Cortex of kidney (tissue), 1 donor: ENCODE results near the gene KIAA1671.
"Not testable (repeated sequence)": the region's sequence is repeated elsewhere in the genome, so short reads cannot be mapped to it uniquely, and the experiment has no call there.

ENCODE experiments used
- DNase-seq: peaks from one replicate; lab custom pipeline; 2025; lab: John Stamatoyannopoulos, UW

KIAA1671 gene

DNA sequence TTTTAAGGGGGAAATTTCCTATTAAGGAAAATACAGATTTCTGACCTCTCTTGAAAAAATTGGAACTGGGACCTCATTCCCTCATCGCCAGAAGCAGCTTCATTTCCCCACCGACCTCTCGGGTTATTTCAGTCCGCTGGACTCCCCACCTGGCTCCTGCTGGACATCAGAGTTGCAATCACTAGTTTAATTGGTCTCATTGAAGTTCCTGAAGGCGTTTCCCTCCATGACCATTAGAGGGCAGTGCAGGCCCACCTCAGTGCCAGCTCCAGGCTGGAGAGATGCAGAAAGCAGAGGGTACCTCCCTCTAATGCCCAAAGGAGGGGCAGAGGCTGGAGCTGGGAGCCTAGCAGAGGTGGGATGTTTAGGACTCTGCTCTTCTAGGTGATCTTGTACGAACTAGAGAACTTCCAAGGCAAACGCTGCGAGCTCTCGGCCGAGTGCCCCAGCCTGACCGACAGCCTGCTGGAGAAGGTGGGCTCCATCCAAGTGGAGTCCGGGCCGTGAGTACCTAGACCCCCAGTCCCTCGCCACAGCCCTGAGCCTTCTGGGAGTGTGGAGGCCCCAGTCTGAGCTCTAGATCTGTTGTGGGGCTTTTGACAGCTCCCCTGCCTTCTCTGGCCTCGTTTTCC, 249.9 kb downstream of the KIAA1671 start:
- no peak for DNase-seq

- no peak for DNase-seq
Observed at GRCh38 chr22:25203082-25203481, 250.6 kb downstream of the KIAA1671 start.

- not testable (repeated sequence) for DNase-seq
Observed at GRCh38 chr22:25204547-25204946, 252.0 kb downstream of the KIAA1671 start.

DNA sequence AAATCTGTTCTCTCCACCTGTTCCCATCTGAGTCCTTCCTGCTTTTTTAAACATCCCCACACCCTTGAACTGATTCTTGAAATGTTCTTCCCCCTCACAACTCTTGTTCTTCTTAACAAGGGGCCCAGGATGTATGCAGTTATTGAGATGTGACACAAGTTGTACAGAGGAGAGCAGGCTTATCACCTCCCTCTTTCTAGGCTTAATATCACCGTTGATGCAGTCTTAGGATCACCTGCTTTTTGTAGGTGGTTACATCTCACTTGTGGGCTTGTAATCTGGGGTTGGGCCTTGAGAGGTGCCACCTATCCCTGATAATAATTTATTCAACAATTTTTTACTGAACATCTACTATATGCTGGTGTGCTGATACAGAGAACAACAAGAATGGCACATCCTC, 253.3 kb downstream of the KIAA1671 start:
- DNase-seq, result no peak

- DNase-seq, result no peak
Observed at GRCh38 chr22:25206998-25207397, 254.5 kb downstream of the KIAA1671 start.

DNA sequence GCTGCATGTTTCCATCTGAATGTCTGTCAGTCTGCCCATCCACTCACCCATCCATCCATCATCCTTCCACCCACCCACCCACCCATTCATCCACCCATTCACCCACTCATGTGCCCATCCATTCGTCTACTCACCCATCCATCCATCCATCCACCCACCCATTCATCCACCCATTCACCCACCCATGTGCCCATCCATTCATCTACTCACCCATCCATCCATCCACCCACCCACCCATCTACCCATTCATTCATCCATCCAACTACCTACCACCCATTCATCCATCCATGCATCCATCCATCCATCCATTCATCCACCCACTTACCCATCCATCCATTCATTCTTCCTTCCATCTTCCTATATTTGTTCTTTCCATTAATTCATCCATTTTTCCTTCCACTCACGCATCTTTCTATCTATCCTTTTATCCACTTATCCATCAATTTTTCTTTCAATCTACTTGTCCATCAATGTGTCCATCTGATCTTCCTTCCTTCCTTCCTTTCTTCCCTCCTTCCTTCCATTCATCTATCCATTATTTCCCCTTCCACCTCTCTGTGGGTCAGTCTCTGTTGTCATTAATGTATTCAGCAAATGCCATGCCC, 255.1 kb downstream of the KIAA1671 start:
- no peak for DNase-seq

GRCh38 chr22:25208328-25208727, 255.8 kb downstream of the KIAA1671 start:
- no peak for DNase-seq

GRCh38 chr22:25208743-25209505, 256.4 kb downstream of the KIAA1671 start:
- no peak for DNase-seq

GRCh38 chr22:25210793-25211192, 258.3 kb downstream of the KIAA1671 start:
- DNase-seq, result no peak

DNA sequence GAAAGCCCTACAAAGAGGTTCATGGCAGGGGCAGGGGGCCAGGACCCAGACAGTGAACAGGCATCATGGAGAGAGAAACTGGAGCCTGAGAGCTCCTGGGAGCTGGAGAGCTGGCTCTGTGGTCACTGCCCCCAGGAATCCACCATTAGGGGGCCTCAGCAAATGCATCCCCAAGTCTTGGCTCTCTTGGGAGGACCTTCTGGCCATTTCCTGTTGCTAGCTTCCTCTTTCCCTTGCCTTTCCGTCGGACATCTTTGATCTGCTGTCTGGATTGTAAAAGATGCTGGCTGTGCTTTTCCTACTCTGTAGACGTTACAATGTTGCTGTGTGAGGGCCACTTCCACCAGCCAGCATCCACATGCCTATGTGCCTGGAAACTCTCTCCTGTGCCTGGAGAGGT, 259.8 kb downstream of the KIAA1671 start:
- DNase-seq, result no peak

- no peak for DNase-seq
Observed at GRCh38 chr22:25213221-25213620, 260.7 kb downstream of the KIAA1671 start.

GRCh38 chr22:25216230-25216629, 263.7 kb downstream of the KIAA1671 start:
- DNase-seq, result no peak

DNA sequence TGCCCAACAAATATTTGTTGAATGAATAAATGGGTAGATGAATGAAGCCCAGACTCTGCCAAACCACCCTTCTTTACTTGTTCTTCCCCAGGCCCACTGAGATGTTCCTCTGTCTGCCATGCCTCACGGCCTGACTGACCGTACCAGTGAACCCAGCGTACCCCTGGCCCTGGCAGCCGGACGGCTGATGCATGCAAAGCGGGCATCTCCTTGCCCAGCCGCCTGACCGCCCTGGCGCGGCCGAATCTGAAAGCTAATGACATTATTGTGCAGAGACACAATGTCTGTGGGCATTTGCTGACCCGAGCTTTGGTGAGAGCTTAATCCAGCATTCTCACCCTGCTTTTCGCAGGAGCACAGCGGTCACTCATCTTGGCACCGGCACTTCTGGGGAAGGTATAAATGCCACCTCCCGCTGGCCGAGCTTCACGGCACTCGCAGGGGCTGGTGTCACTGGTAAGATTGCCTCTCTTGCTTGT, 266.7 kb downstream of the KIAA1671 start, which contains the start of gene CRYBB2:
CRYBB2 (plus strand) TSS at position 429 of the 479 bp plus-strand sequence. CDS start 1,791 bp downstream, outside the sequence.
- DNase-seq, result no peak

GRCh38 chr22:25219948-25220442, 267.5 kb downstream of the KIAA1671 start:
- DNase-seq, result no peak

GRCh38 chr22:25221790-25222189, 269.3 kb downstream of the KIAA1671 start:
- DNase-seq, result no peak

DNA sequence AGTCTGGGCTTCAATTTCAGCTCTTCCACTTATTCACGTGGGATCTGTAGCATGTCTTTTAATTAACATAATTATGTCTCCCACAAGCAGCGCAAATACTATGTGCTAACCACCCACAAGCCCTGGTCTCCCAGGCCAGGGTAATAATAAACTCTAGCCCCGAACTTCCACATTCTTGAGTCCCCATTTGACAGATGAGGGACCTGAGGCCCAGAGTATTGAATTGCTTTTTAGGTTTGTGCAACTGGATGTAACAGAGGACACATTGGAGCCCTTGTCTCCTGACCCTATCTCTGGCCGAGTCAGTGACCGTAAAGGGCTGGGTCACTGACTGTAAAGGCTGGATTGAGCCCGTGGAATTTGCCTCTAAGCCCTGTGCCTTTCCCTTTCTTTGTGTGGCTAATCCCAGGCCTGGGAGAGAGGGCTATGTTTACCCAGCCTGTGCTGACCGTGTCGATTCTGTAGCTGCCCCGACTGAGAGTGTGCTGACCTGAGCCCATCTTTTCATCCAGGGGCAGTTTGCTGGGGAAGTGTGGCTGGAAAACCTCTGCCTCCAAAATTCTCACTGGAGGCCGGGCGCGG, 270.8 kb downstream of the KIAA1671 start:
- DNase-seq, result no peak

GRCh38 chr22:25228822-25229221, 276.3 kb downstream of the KIAA1671 start:
- no peak for DNase-seq

DNA sequence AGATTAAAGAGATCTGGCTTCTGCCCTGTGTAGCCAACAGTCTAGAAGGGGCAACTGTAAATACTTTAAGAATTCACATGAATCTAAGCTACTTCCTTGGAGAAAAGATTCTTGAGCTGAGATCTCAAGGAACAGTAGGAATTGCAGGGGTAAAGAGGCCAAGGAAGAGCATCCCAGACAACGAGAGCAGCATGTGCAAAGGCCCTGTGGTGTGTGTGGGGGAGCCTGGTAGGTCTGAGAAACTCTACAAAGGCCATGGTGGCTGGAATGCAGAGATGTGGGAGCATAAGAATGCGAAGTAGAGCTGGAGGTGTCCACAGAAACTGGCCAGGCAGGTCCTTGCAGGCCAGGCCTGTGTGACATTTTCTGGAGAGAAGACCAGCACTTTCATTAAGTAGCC, 278.2 kb downstream of the KIAA1671 start:
- not testable (repeated sequence) for DNase-seq

GRCh38 chr22:25232301-25232700, 279.8 kb downstream of the KIAA1671 start:
- DNase-seq, result no peak

GRCh38 chr22:25233706-25234105, 281.2 kb downstream of the KIAA1671 start:
- DNase-seq, result not testable (repeated sequence)

GRCh38 chr22:25235547-25236290, 283.2 kb downstream of the KIAA1671 start:
- no peak for DNase-seq

- no peak for DNase-seq
Observed at GRCh38 chr22:25236417-25236816, 283.9 kb downstream of the KIAA1671 start.
